Endothelial cell of umbilical vein (primary cell): ENCODE measurements around the gene DDR2. TPM values are rescaled to one million over a fixed set of nuclear protein-coding genes. Genes with fewer than 3 reads are reported as not detected.

ENCODE experiments used
- BruUV-seq: library from RNA; stranded (reverse); fragments of 400-500 nt; replicated peaks from 2 replicates; lab custom pipeline; 2021; lab: Mats Ljungman, UMichigan
- CTCF ChIA-PET: fragments of 300-600, 350-600 bp; sonication (Branson Sonifier 250); formaldehyde crosslinking; loops from one replicate; lab custom pipeline; 2021; ENCODE audit warnings: antibody characterized with exemption, inconsistent platforms; lab: Charles Lee
- POLR2A ChIA-PET: fragments of 300-600, 350-600 bp; sonication (Branson Sonifier 250); formaldehyde crosslinking; loops from one replicate; lab custom pipeline; 2021; ENCODE audit warnings: antibody characterized with exemption, inconsistent platforms; lab: Charles Lee
- DNase-seq: peaks from one replicate; pipeline ENCODE4 v3.0.0-alpha.2; 2011; ENCODE audit warnings: low read depth, low spot score
- FAIRE-seq: peaks from 2 replicates; lab custom pipeline; 2011; peaks lifted over from hg19 to GRCh38; lab: Jason Lieb, UNC
- H2AFZ ChIP-seq: 2 replicates; pipeline ENCODE4 v1.6.0; 2012; ENCODE audit warnings: low read depth, low read length, control low read depth, inconsistent platforms
- H3K27ac ChIP-seq: 2 replicates; pipeline ENCODE4 v1.5.1; 2011; ENCODE audit warnings: low read depth, mild to moderate bottlenecking, control low read depth, low read length, moderate library complexity; ENCODE audit not compliant: insufficient read depth
- H3K27me3 ChIP-seq, 2 experiments: 2 replicates each; pipeline versions ENCODE4 v1.6.0 to v1.6.1; 2011; ENCODE audit warnings: low read length in 2 of 2, mixed read lengths in 1 of 2; ENCODE audit not compliant: control insufficient read depth in 2 of 2, insufficient read depth in 2 of 2
- H3K36me3 ChIP-seq, 2 experiments: 2 replicates in 1 of 2; 3 replicates in 1 of 2; pipeline ENCODE4 v1.5.1; 2011; ENCODE audit warnings: low read length in 2 of 2, mild to moderate bottlenecking in 1 of 2, moderate library complexity in 1 of 2; ENCODE audit not compliant: control insufficient read depth in 2 of 2, insufficient read depth in 2 of 2; ENCODE audit errors: extremely low read depth in 1 of 2
- H3K4me1 ChIP-seq: 3 replicates; pipeline ENCODE4 v1.5.1; 2011; ENCODE audit warnings: mild to moderate bottlenecking, low read length; ENCODE audit not compliant: control insufficient read depth, insufficient read depth; ENCODE audit errors: extremely low read depth
- H3K4me2 ChIP-seq: 2 replicates; pipeline ENCODE4 v1.6.1; 2011; ENCODE audit warnings: low read length, control low read depth, mixed read lengths; ENCODE audit not compliant: insufficient read depth
- H3K4me3 ChIP-seq, 3 experiments: fragments of 200-600 bp in 1 of 3; sonication (generic), shearing (Covaris generic) in 1 of 3; replicated peaks in 1 of 3; 2 replicates each; pipeline ENCODE4 v1.5.1; 2011 to 2016; ENCODE audit warnings: control low read depth in 3 of 3, low read length in 3 of 3, mild to moderate bottlenecking in 2 of 3, inconsistent platforms in 1 of 3, low read depth in 1 of 3, moderate library complexity in 1 of 3; ENCODE audit not compliant: insufficient read depth in 1 of 3
- H3K79me2 ChIP-seq: 2 replicates; pipeline ENCODE4 v1.6.0; 2012; ENCODE audit warnings: low read length, inconsistent platforms; ENCODE audit not compliant: control insufficient read depth, insufficient read depth
- H3K9ac ChIP-seq: replicated peaks from 2 replicates; pipeline ENCODE3; 2011; ENCODE audit warnings: low read length, control low read depth; ENCODE audit not compliant: insufficient read depth; ENCODE audit errors: extremely low read depth
- H3K9me1 ChIP-seq: replicated peaks from 3 replicates; pipeline ENCODE4 v1.6.0; 2011; ENCODE audit warnings: mild to moderate bottlenecking, low read length; ENCODE audit not compliant: control insufficient read depth, insufficient read depth; ENCODE audit errors: extremely low read depth
- H3K9me3 ChIP-seq: replicated peaks from 2 replicates; pipeline ENCODE4 v1.5.1; 2012; ENCODE audit warnings: low read length, inconsistent platforms; ENCODE audit not compliant: control insufficient read depth, insufficient read depth
- H4K20me1 ChIP-seq: replicated peaks from 2 replicates; pipeline ENCODE3; 2011; ENCODE audit warnings: mild to moderate bottlenecking, low read length; ENCODE audit not compliant: control insufficient read depth, insufficient read depth; ENCODE audit errors: extremely low read depth
- EZH2 ChIP-seq: IDR thresholded peaks from 2 replicates; pipeline ENCODE4 v1.6.1; 2012; ENCODE audit warnings: borderline replicate concordance, low read depth, mild to moderate bottlenecking, moderate library complexity, low read length, inconsistent platforms; ENCODE audit not compliant: severe bottlenecking
- FOS ChIP-seq: IDR thresholded peaks from 2 replicates; pipeline ENCODE4 v1.6.1; 2011; ENCODE audit warnings: mild to moderate bottlenecking, low read length, moderate library complexity, borderline replicate concordance; ENCODE audit not compliant: insufficient read depth
- GATA2 ChIP-seq: IDR thresholded peaks from 2 replicates; pipeline ENCODE4 v1.7.0; 2011; ENCODE audit warnings: low read depth, mild to moderate bottlenecking, moderate library complexity, mixed read lengths, low read length; ENCODE audit not compliant: insufficient read length, insufficient read depth
- JUN ChIP-seq: IDR thresholded peaks from 2 replicates; pipeline ENCODE4 v1.6.1; 2011; ENCODE audit warnings: borderline replicate concordance, low read depth; ENCODE audit not compliant: insufficient read length, insufficient read depth
- MAX ChIP-seq: IDR thresholded peaks from 2 replicates; pipeline ENCODE4 v1.6.1; 2011; ENCODE audit not compliant: insufficient read depth, insufficient read length
- MYC ChIP-seq: IDR thresholded peaks from one replicate; pipeline ENCODE4 v1.6.1; 2011; ENCODE audit warnings: mild to moderate bottlenecking, low read depth, low read length
- POLR2A ChIP-seq: IDR thresholded peaks from 2 replicates; pipeline ENCODE4 v1.6.1; 2012; ENCODE audit warnings: low read depth, mild to moderate bottlenecking, control low read depth, low read length
- POLR2AphosphoS5 ChIP-seq: IDR thresholded peaks from 2 replicates; pipeline ENCODE4 v1.6.1; 2012; ENCODE audit warnings: low read depth, mild to moderate bottlenecking, control low read depth, low read length, moderate library complexity; ENCODE audit not compliant: insufficient read depth
- dilution Hi-C: fragments of 300-500 bp; cut with MboI; formaldehyde crosslinking; loops from one replicate; pipeline ENCODE4 v1.15.0; 2019; ENCODE audit warnings: low sequenced_read_pairs; ENCODE audit not compliant: extremely low pct_ligation_motif_present
- intact Hi-C: fragments of 100-400 bp; cut with micrococcal nuclease; formaldehyde crosslinking; loops from one replicate; pipeline ENCODE4 v1.10.0; 2022
- polyA plus RNA-seq, 4 experiments: library from polyadenylated mRNA; depleted of rRNA in 3 of 4; stranded (reverse) in 3 of 4; unstranded in 1 of 4; fragments of >200 nt; gene quantifications; 2 replicates each; pipeline versions ENCODE4 v1.2.1 to v1.2.3, GENCODE V29; 2011 to 2012; ENCODE audit warnings: missing spikeins in 1 of 4
- total RNA-seq: library from RNA; stranded (reverse); gene quantifications from 2 replicates; pipeline ENCODE4 v1.2.3, GENCODE V29; 2021
- TF ChIP-seq, protein P1 (sequence below), 2 donors: IDR thresholded peaks; 1 replicate in 1 of 2; 2 replicates in 1 of 2; pipeline ENCODE4 v1.5.1; 2011; ENCODE audit warnings: low read length in 2 of 2, mild to moderate bottlenecking in 2 of 2, moderate library complexity in 2 of 2, control low read depth in 1 of 2, inconsistent platforms in 1 of 2, low read depth in 1 of 2; ENCODE audit not compliant: insufficient read depth in 1 of 2; ENCODE audit errors: extremely low read depth in 1 of 2

The DDR2 gene
- total and polyA plus RNA-seq, 2 donors (not counting 3 experiments of a cell fraction or from before 2014, with no cell fraction given) = 27.8 to 30.8 TPM

DNA sequence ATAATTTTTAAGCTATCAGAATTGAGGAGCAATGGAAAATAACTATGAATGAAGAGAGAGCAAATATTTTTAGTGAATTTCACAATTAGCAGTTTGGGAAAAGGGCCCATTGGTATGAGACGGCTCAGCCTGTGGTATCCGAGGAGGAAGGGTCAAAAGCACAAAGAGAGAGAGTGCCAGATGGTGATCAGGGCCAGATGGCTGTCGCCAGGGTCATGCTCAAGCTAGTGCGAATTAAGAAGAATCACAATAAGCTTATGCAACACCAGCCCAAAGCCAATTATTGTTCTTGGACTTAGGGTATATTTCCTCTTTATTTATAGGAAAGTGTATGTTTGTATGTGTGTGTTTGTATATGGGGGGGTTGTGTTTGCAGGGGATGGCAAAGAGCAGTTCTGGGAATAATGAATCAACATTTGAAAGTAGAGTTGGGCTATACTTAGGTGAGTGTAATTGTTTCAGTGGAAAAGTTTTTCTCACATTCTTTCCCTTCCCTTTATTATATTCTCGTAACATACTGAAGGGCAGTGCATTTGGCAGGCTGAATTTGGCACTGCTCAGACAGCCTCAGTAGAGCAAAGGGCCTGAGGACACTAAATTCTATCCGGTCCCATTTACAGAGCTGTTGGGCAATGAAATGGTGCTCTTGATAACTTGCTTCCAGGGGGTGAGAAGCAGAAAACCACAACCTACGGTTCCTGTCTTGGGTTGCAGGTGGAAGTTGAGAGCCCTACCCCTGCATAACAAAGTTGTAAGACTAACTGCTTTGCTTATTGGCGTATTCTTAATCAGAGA is 19.5 kb upstream of the DDR2 start:
- CTCF ChIA-PET = interaction anchor here (0.8 to 3.7 kb wide), 24 partner anchors 8 to 557 kb away, joined by 3 to 136 read pairs (median 4); partner anchors contain the start of gene DDR2
- peak; percentile 33 for DNase-seq
- Histone ChIP-seq H3K79me2 (no peaks in the 10 kb centered on the region), H3K27me3 (no peaks in the 10 kb centered on the region), H3K9ac (no peak overlapping the region), H3K9me3 (peaks cover 4% of the 10 kb centered on the region), H3K4me3 (no peak overlapping the region), H3K9me1 (no peaks in the 10 kb centered on the region), H3K27ac (no peak overlapping the region), H4K20me1 (no peaks in the 10 kb centered on the region), H3K36me3 (no peaks in the 10 kb centered on the region), H3K4me1 (no peaks in the 10 kb centered on the region), H3K4me2 (no peak overlapping the region), H2AFZ (no peak overlapping the region)
- intact Hi-C loops (loop anchor here (1.0 to 10.0 kb wide), 3 partner anchors 187 to 712 kb away; partner anchors contain the start of gene NUF2), dilution Hi-C loops (no loop called here)
- BruUV-seq = no TSS peak
- no peak for FAIRE-seq
- TF ChIP-seq POLR2AphosphoS5 (no peak), POLR2A (no peak), FOS (no peak), MAX (no peak), MYC (no peak), GATA2 (no peak), EZH2 (no peak), JUN (no peak)
- TF ChIP-seq, protein P1, sequence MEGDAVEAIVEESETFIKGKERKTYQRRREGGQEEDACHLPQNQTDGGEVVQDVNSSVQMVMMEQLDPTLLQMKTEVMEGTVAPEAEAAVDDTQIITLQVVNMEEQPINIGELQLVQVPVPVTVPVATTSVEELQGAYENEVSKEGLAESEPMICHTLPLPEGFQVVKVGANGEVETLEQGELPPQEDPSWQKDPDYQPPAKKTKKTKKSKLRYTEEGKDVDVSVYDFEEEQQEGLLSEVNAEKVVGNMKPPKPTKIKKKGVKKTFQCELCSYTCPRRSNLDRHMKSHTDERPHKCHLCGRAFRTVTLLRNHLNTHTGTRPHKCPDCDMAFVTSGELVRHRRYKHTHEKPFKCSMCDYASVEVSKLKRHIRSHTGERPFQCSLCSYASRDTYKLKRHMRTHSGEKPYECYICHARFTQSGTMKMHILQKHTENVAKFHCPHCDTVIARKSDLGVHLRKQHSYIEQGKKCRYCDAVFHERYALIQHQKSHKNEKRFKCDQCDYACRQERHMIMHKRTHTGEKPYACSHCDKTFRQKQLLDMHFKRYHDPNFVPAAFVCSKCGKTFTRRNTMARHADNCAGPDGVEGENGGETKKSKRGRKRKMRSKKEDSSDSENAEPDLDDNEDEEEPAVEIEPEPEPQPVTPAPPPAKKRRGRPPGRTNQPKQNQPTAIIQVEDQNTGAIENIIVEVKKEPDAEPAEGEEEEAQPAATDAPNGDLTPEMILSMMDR (IDR thresholded peaks at IDR 0.05; ENCODE audit: extremely low read depth in 1 of 2, insufficient read depth in 1 of 2, low read depth in 1 of 2, low read length in 2 of 2) = no peak
- POLR2A ChIA-PET = no interaction called here
